HG03280 (cell line): ENCODE data around the gene SPTLC2.
A peak's percentile ranks its signal among the peaks of the same experiment; 100 is the strongest.
"Not testable (repeated sequence)": the region's sequence is repeated elsewhere in the genome, so short reads cannot be mapped to it uniquely, and the experiment has no call there.

Source experiments
- ATAC-seq: cut with Tn5 transposase; IDR thresholded peaks from one replicate; pipeline ENCODE4 v1.9.1; 2021; ENCODE audit warnings: mild to moderate bottlenecking, moderate library complexity; ENCODE audit not compliant: unreplicated experiment

The SPTLC2 gene

GRCh38 chr14:77554816-77555599, 61.4 kb downstream of the SPTLC2 start:
- no peak for ATAC-seq

DNA sequence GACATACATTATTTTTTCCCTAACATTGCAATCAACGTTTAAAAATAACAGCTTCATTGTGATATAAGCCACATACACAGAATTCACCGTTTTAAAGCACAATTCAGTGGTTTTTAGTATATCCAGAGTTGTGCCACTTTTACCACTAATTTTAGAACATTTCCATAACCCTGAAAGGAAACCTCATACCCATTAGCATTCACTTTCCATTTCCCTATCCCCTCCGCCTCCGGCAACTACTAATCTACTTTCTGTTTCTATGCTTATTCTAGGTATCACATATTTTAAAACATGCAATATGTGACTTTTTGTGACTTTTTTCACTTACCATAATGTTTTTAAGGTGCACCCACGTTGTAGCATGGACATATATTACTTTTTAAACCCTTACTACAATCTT, 62.2 kb downstream of the SPTLC2 start:
- ATAC-seq: peak; percentile 56

GRCh38 chr14:77549451-77549850, 67.0 kb downstream of the SPTLC2 start:
- no peak for ATAC-seq

- no peak for ATAC-seq
Measured at GRCh38 chr14:77547512-77548180, 68.8 kb downstream of the SPTLC2 start.

DNA sequence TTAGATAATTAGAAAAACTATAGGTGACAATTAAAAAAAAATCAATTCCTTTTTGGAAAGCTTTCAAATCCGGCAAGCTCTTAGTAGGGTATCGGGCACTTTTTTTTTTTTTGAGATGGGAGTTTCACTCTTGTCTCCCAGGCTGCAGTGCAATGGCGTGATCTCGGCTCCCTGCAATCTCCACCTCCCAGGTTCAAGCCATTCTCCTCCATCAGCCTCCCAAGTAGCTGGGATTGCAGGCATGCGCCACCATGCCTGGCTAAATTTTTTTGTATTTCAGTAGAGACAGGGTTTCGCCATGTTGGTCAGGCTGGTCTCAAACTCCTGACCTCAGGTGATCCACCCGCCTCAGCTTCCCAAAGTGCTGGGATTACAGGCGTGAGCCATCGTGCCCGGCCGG, 71.3 kb downstream of the SPTLC2 start:
- not testable (repeated sequence) for ATAC-seq

DNA sequence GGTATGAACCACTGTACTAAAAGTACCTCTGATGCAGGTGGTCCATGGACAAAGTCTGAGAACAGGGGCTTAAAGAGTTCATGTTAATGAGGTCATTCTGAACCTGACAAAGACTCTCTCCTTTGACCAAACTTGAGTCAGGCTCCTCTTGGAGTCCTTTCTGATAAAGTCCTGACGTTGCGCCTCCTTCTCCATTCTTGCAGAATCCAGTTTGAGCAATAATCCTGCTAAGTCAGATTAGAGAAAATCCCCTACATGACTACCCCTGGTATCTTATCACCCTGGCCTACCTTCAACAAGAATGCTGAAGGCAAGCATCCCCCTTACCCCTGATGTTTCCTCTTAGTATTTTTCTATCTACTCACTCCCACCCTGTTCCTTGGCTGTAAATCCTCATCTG, 71.9 kb downstream of the SPTLC2 start:
- no peak for ATAC-seq

GRCh38 chr14:77543637-77544334, 72.7 kb downstream of the SPTLC2 start:
- no peak for ATAC-seq

- no peak for ATAC-seq
Measured at GRCh38 chr14:77543240-77543551, 73.2 kb downstream of the SPTLC2 start.

DNA sequence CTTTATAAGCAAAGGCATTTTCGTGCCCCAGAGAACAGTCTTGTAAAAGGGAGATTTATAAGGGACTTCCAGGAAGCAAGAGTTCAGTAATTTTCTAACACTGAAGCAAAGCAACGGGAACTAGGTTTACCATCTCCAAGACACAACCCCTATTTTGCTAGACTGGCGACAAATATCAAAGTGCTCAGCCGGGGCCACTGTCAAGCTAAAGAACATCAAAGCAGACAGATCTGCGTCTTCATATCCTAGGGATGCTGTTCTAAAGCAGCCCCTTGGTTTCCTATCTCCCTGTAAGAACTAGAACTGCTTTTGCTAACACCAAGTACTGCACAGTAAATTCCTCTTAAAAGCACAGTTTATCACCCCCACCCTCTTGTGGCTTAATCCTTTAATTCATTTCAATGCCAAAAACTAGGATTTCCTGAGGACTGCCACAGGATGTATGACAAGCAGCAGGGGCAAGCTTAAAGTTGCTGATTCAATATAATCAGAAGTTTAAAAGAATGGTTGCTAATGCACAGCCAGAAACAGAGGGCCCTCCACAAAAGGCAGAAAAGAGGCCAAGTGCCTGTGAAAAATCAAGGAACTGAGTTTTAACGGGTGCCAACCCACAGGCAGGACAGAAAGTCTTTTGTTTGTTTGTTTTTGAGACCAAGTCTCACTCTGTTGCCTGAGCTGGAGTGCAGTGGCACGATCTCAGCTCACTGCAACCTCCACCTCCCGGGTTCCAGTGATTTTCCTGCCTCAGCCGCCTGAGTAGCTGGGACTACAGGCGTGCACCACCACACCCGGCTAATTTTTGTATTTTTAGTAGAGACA, 73.8 kb downstream of the SPTLC2 start:
- ATAC-seq: no peak

- ATAC-seq: no peak
Measured at GRCh38 chr14:77541905-77542304, 74.5 kb downstream of the SPTLC2 start.

DNA sequence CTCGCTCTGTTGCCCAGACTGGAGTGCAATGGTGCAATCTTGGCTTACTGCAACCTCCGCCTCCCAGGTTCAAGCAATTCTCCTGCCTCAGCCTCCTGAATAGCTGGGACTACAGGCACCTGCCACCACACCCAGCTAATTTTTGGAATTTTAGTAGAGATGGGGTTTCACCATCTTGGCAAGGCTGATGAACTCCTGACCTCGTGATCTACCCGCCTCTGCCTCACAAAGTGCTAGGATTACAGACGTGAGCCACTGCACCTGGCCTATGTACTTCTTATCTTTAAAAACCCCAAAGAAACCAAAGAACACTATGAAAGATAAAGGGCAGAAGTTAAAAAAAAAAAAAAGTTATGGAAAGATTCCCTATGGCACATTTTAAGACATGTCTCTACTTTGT, 79.5 kb downstream of the SPTLC2 start:
- ATAC-seq: not testable (repeated sequence)

- no peak for ATAC-seq
Measured at GRCh38 chr14:77531071-77531470, 85.4 kb downstream of the SPTLC2 start.

DNA sequence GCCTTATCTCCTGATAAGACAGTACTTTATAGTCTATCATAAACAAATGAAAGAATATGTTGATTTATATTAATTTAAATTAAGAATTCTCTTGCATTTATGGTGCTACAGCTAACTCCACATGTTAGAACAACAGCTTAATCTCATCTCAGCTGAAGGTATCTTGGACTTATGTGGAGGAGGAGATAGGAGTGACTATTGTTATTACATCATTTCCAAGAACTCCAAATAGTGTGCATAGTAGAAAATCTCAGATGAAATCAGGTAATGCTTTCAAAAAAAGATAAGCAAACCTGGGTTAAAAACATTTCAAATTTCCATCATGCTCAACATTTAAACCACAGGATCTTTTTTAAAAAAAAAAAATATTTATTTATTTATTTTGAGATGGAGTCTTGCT, 86.5 kb downstream of the SPTLC2 start:
- no peak for ATAC-seq

- no peak for ATAC-seq
Measured at GRCh38 chr14:77529213-77529612, 87.2 kb downstream of the SPTLC2 start.

GRCh38 chr14:77528701-77529100, 87.7 kb downstream of the SPTLC2 start:
- not testable (repeated sequence) for ATAC-seq

DNA sequence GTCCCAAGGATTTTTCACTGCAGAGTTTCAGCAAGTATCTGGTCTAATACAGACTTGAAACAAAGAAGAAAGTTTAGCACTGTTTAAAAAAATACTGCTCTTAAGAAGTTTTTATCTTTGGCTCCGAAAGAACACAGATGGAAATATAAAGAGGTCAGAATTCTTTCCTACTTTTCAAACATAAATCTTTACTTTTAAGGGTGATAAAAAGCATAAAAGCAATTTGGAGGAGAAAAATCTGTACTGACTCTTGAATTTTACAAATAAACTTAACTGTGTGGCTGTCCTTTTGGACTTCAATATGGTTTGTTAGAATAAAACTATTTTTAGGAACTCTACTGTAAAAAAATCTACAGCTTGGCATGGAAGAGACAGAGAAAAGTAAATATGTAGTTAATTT, 90.2 kb downstream of the SPTLC2 start:
- ATAC-seq: no peak

DNA sequence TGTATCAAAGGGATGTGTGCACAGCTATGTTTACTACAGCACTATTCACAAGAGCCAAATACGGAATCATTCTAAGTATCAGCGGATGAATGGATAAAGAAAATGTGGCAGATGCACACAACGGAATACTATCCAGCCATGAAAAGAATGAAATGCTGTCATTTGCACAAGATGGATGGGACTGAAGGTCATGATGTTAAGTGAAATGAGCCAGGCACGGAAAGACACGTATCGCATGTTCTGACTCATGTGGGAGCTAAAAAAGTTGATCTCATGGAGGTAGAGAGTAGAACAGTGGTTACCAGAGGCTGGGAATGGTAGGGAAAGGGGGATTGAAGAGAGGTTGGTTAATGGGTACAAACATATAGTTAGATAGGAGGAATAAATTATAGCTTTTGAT, 91.9 kb downstream of the SPTLC2 start:
- no peak for ATAC-seq

- ATAC-seq: no peak
Measured at GRCh38 chr14:77523109-77523508, 93.3 kb downstream of the SPTLC2 start.

- no peak for ATAC-seq
Measured at GRCh38 chr14:77520555-77520954, 95.9 kb downstream of the SPTLC2 start.

DNA sequence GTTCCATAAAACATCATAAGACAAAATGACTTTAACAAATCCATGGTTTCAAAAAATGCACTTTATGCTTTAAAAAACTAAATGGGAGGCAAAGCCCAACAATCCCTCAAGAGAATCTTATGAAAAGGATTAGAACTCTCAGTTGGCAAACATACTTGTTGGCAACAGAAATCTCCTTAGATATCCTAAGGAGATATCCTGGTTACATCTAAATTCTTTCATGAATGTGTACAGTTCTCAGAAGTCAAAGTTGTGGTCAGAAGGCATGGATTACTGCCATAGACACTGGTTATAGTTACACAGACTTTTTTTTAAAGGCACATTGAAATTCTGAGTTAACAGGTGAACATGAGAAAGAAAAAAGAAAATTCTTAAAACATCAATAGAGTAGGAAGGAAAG, 100.3 kb downstream of the SPTLC2 start:
- no peak for ATAC-seq

DNA sequence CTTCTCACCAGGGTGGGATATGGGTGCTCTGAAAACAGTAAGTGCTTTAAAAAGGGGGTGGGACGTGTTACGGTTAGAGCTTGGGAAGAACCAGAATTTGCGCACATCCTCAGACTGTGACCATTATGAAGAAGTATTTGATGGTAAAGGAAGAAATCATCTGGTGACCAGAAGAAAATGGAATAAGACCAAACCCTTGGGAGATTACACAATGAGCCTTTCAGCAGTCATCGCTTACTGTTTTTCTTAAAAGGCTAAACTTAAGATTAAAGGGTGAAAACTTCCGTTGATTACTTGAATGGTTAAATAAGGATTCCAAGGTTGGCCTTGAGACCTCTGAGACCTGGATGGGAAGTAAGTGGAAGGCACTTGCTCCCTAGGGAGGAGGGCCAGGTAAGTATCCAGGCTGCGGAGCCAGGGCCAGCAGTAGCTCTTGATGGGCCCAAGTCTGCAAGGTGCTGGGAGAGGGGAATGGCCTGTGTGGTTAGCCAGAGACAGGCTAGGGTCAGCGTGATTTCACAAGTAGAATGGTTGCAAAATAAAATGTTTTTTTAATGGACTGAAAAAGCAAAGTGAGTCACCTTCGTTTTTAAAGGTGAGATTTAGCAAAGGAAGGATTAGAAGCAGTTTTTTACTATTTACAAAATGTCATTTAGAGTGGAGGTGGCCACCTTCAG, 104.8 kb downstream of the SPTLC2 start:
- ATAC-seq: no peak
